Osteoblast (primary cell): Measurements from ENCODE around the gene NR2F1. TPM values are rescaled to one million over a fixed set of nuclear protein-coding genes. Genes with fewer than 3 reads are reported as not detected.

Experiments used
- DNase-seq: peaks from one replicate; pipeline ENCODE4 v3.0.0; 2011; ENCODE audit warnings: low spot score, mixed read lengths; ENCODE audit not compliant: insufficient read length; ENCODE audit errors: missing footprints
- H2AFZ ChIP-seq: 2 replicates; pipeline ENCODE4 v1.6.0; 2011; ENCODE audit warnings: mild to moderate bottlenecking, low read length
- H3K27ac ChIP-seq: 2 replicates; pipeline ENCODE4 v1.5.1; 2011; ENCODE audit warnings: mild to moderate bottlenecking, low read depth, low read length, moderate library complexity
- H3K27me3 ChIP-seq: 2 replicates; pipeline ENCODE4 v1.6.0; 2012; ENCODE audit warnings: mild to moderate bottlenecking, control low read depth, inconsistent platforms, low read length, moderate library complexity; ENCODE audit not compliant: insufficient read depth
- H3K36me3 ChIP-seq: 2 replicates; pipeline ENCODE4 v1.5.1; 2011; ENCODE audit warnings: mild to moderate bottlenecking, low read length, control low read depth, moderate library complexity; ENCODE audit not compliant: insufficient read depth
- H3K4me1 ChIP-seq: 2 replicates; pipeline ENCODE4 v1.5.1; 2011; ENCODE audit warnings: mild to moderate bottlenecking, low read length, control low read depth, moderate library complexity; ENCODE audit not compliant: insufficient read depth
- H3K4me2 ChIP-seq: 2 replicates; pipeline ENCODE4 v1.6.0; 2011; ENCODE audit warnings: mild to moderate bottlenecking, low read length; ENCODE audit not compliant: insufficient read depth
- H3K4me3 ChIP-seq: fragments of 200-600 bp; sonication (generic); 3 replicates; pipeline ENCODE4 v1.5.1; 2012; ENCODE audit warnings: mild to moderate bottlenecking, low read length, inconsistent platforms; ENCODE audit not compliant: insufficient read depth
- H3K79me2 ChIP-seq: 2 replicates; pipeline ENCODE4 v1.6.0; 2012; ENCODE audit warnings: mild to moderate bottlenecking, low read length, control low read depth, inconsistent platforms; ENCODE audit not compliant: insufficient read depth
- H3K9me3 ChIP-seq: 2 replicates; pipeline ENCODE4 v1.5.1; 2011; ENCODE audit warnings: low read depth, low read length, control low read depth
- H4K20me1 ChIP-seq: 2 replicates; pipeline ENCODE4 v1.6.0; 2012; ENCODE audit warnings: mild to moderate bottlenecking, low read length, control low read depth; ENCODE audit not compliant: insufficient read depth
- CTCF ChIP-seq: IDR thresholded peaks from 2 replicates; pipeline ENCODE4 v1.5.1; 2011; ENCODE audit warnings: mild to moderate bottlenecking, low read depth, low read length, moderate library complexity; ENCODE audit errors: extremely low read depth
- total RNA-seq: library from RNA; depleted of rRNA; stranded (reverse); fragments of >200 nt; gene quantifications from 2 replicates; pipeline ENCODE4 v1.2.3, GENCODE V29; 2012

Gene NR2F1
- total RNA-seq, 1 donor: 7.2 TPM

DNA sequence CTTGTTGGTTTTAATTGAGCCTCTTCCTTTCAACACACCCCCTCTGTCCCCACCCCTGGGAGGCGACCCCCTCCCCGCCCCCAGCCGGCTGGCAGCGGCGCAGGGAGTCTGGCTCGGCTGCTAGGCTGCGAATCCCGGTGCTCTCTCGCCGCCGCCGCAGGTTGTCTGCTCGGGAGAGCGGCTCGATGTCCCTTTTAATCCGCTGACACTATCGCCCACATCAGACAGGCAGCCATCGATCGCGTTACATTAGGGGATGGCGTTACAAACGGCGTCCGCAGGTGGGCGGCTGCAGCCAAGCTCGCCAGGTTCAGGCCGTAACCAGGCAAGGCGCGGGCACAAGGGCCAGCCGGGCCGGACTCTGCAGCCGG is 3.3 kb upstream of the NR2F1 start:
- Histone ChIP-seq H3K9me3 (no peaks in the 10 kb centered on the region), H3K4me3 (peak overlapping the region; percentile 94), H3K27ac (peak overlapping the region; percentile 80), H3K36me3 (no peaks in the 10 kb centered on the region), H3K27me3 (no peaks in the 10 kb centered on the region), H3K4me2 (peak overlapping the region; percentile 97), H3K79me2 (peaks cover 63% of the 10 kb centered on the region), H3K4me1 (peaks cover 4% of the 10 kb centered on the region), H2AFZ (peak overlapping the region; percentile 88), H4K20me1 (no peaks in the 10 kb centered on the region)
- TF ChIP-seq CTCF: no peak
- DNase-seq: peak; percentile 82

- Histone ChIP-seq H2AFZ (peak overlapping the region; percentile 88), H3K4me2 (peak overlapping the region; percentile 97), H3K27ac (peak overlapping the region; percentile 80), H3K27me3 (no peaks in the 10 kb centered on the region), H4K20me1 (no peaks in the 10 kb centered on the region), H3K36me3 (no peaks in the 10 kb centered on the region), H3K4me1 (peaks cover 4% of the 10 kb centered on the region), H3K4me3 (peak overlapping the region; percentile 94), H3K79me2 (peaks cover 62% of the 10 kb centered on the region), H3K9me3 (no peaks in the 10 kb centered on the region)
- peak; percentile 91 for DNase-seq
- no peak for TF ChIP-seq CTCF
Observed at GRCh38 chr5:93580063-93580926, 2.7 kb upstream of the NR2F1 start.

- no peaks in the 10 kb centered on the region for H3K27me3 ChIP-seq
- H3K79me2 ChIP-seq: peaks cover 64% of the 10 kb centered on the region
- peak within 1 kb of the TSS; percentile 80 for H3K27ac ChIP-seq
- H3K4me3 ChIP-seq: peak within 1 kb of the TSS; percentile 94
- H3K4me2 ChIP-seq: peak within 1 kb of the TSS; percentile 97
- H3K36me3 ChIP-seq: no peaks in the 10 kb centered on the region
- H3K9me3 ChIP-seq: no peaks in the 10 kb centered on the region
- peaks cover 4% of the 10 kb centered on the region for H4K20me1 ChIP-seq
- DNase-seq: no peak
- no peak for TF ChIP-seq CTCF
- H2AFZ ChIP-seq: peak within 1 kb of the TSS; percentile 90
- H3K4me1 ChIP-seq: peaks cover 7% of the 10 kb centered on the region
Observed at GRCh38 chr5:93580927-93581445, 2.0 kb upstream of the NR2F1 start, which contains the start of gene NR2F1-AS1. Gene NR2F1-AS1 (minus strand): TSS chr5:93581219.

- H3K4me1 ChIP-seq: peaks cover 14% of the 10 kb centered on the region
- peak overlapping the region; percentile 97 for H3K4me2 ChIP-seq
- peak overlapping the region; percentile 90 for H2AFZ ChIP-seq
- peak; percentile 86 for DNase-seq
- no peak for TF ChIP-seq CTCF
- peak overlapping the region; percentile 80 for H3K27ac ChIP-seq
- peak overlapping the region; percentile 94 for H3K4me3 ChIP-seq
- H3K27me3 ChIP-seq: no peaks in the 10 kb centered on the region
- H3K36me3 ChIP-seq: no peaks in the 10 kb centered on the region
- peaks cover 6% of the 10 kb centered on the region for H4K20me1 ChIP-seq
- H3K79me2 ChIP-seq: peaks cover 69% of the 10 kb centered on the region
- H3K9me3 ChIP-seq: no peaks in the 10 kb centered on the region
Observed at GRCh38 chr5:93582167-93582462, 907 bp upstream of the NR2F1 start.
